Lung (tissue), 12 donors: ENCODE results near the gene ATP5F1C. TPM values are rescaled to one million over a fixed set of nuclear protein-coding genes. Genes with fewer than 3 reads are reported as not detected.
A peak's percentile ranks its signal among the peaks of the same experiment; 100 is the strongest.

Experiments used
- ATAC-seq: fragments of 200-7000 bp; cut with Tn5 transposase; one replicate; pipeline ENCODE4 v1.9.1; 2020; ENCODE audit warnings: moderate number of reproducible peaks; ENCODE audit not compliant: insufficient read depth, low FRiP score
- DNase-seq, 3 donors: peaks; one replicate each; pipeline ENCODE4 v3.0.0-alpha.2; 2013 to 2017
- H3K27ac ChIP-seq, 2 donors: one replicate each; pipeline ENCODE4 v1.5.1; 2013; ENCODE audit warnings: mild to moderate bottlenecking in 2 of 2, moderate library complexity in 2 of 2, control low read depth in 1 of 2, inconsistent platforms in 1 of 2, low read depth in 1 of 2, low read length in 1 of 2
- H3K27me3 ChIP-seq, 3 donors: one replicate each; pipeline ENCODE4 v1.5.1; 2013; ENCODE audit warnings: low read length in 2 of 3; ENCODE audit not compliant: control insufficient read depth in 3 of 3, insufficient read depth in 3 of 3
- H3K36me3 ChIP-seq, 4 donors: one replicate each; pipeline ENCODE4 v1.5.1; 2013; ENCODE audit warnings: low read length in 4 of 4, mild to moderate bottlenecking in 1 of 4, moderate library complexity in 1 of 4; ENCODE audit not compliant: control insufficient read depth in 4 of 4, insufficient read depth in 4 of 4
- H3K4me1 ChIP-seq, 5 donors: one replicate each; pipeline ENCODE4 v1.5.1; 2013; ENCODE audit warnings: low read length in 5 of 5, mild to moderate bottlenecking in 2 of 5, moderate library complexity in 1 of 5; ENCODE audit not compliant: control insufficient read depth in 5 of 5, insufficient read depth in 5 of 5
- H3K4me3 ChIP-seq: one replicate; pipeline ENCODE4 v1.5.1; 2013; ENCODE audit warnings: mild to moderate bottlenecking, control low read depth, moderate library complexity
- H3K9ac ChIP-seq, 2 donors: one replicate each; pipeline ENCODE4 v1.5.1; 2013; ENCODE audit warnings: low read length in 2 of 2, control low read depth in 1 of 2; ENCODE audit not compliant: insufficient read depth in 1 of 2
- H3K9me3 ChIP-seq, 4 donors: one replicate each; pipeline ENCODE4 v1.5.1; 2013; ENCODE audit warnings: low read length in 3 of 4, mild to moderate bottlenecking in 1 of 4, moderate library complexity in 1 of 4; ENCODE audit not compliant: control insufficient read depth in 4 of 4, insufficient read depth in 3 of 4
- CTCF ChIP-seq: IDR thresholded peaks from 2 replicates; pipeline ENCODE4 v1.5.1; 2012; ENCODE audit warnings: mild to moderate bottlenecking; ENCODE audit errors: control extremely low read depth, extremely low read depth
- WGBS, 2 donors: extraction: QIAGEN DNeasy Blood & Tissue Kit; methylation state at CpG; one replicate each; pipeline ENCODE4 v1.1.7; 2013; 5-methylcytosine and 5-hydroxymethylcytosine counted together
- polyA plus RNA-seq, 2 donors: library from polyadenylated mRNA; stranded (reverse); fragments of 200-250 nt; gene quantifications; one replicate each; pipeline ENCODE4 v1.2.1, GENCODE V29; 2013
- total RNA-seq, 2 donors: library from RNA; depleted of rRNA in 1 of 2; stranded (reverse); fragments of >200 nt in 1 of 2; gene quantifications; one replicate each; pipeline ENCODE4 v1.2.1, GENCODE V29; 2014 to 2021
- donor health status: control.
- donor health status: control.
- donor health status: Bipolar disorder and iron deficiency.
- donor health status: healthy.
- donor health status: DM: yes; HTN: yes; CAD: no.

Gene ATP5F1C
- total and polyA plus RNA-seq, 4 donors, result 175 to 418 (median 209) TPM

- DNase-seq (no peak), ATAC-seq (no peak)
- Histone ChIP-seq H3K4me3 (no peak overlapping the region), H3K36me3 (peaks cover 20 to 44% (median 30%) of the 10 kb centered on the region in 4 donors), H3K9ac (no peak overlapping the region), H3K27me3 (no peaks in the 10 kb centered on the region), H3K27ac (no peak overlapping the region), H3K4me1 (no peaks in the 10 kb centered on the region), H3K9me3 (peaks cover 0 to 2% (median 0%) of the 10 kb centered on the region in 4 donors)
- TF ChIP-seq CTCF, result no peak
- 98 to 100% methylated on average over 3 of the region's 3 CpGs for WGBS, 2 donors
Measured at GRCh38 chr10:7755103-7755502, 32.9 kb upstream of the ATP5F1C start.

- TF ChIP-seq CTCF, result no peak
- WGBS, 2 donors, result 72 to 77% methylated on average over 7 of the region's 7 CpGs
- Histone ChIP-seq H3K27ac (no peak overlapping the region), H3K4me3 (no peak overlapping the region), H3K4me1 (no peaks in the 10 kb centered on the region), H3K9ac (no peak overlapping the region), H3K36me3 (peaks cover 24 to 48% (median 37%) of the 10 kb centered on the region in 4 donors), H3K9me3 (peaks cover 0 to 2% (median 0%) of the 10 kb centered on the region in 4 donors), H3K27me3 (no peaks in the 10 kb centered on the region)
- ATAC-seq, result no peak
- DNase-seq, result no peak
Measured at GRCh38 chr10:7756360-7756992, 31.5 kb upstream of the ATP5F1C start.

- peak in 1 of 3 donors; percentile 23 for DNase-seq
Measured at GRCh38 chr10:7763929-7764328, 24.0 kb upstream of the ATP5F1C start.

More at GRCh38 chr10:7763929-7764328, 24.0 kb upstream of the ATP5F1C start:
- Histone ChIP-seq H3K4me3 (no peak overlapping the region), H3K4me1 (no peaks in the 10 kb centered on the region), H3K27me3 (no peaks in the 10 kb centered on the region), H3K27ac (no peak overlapping the region), H3K9me3 (no peaks in the 10 kb centered on the region), H3K36me3 (peaks cover 25 to 40% (median 33%) of the 10 kb centered on the region in 4 donors), H3K9ac (no peak overlapping the region)
- TF ChIP-seq CTCF, result no peak
- WGBS, 2 donors, result 27 to 59% methylated on average over 5 of the region's 5 CpGs
- ATAC-seq, result no peak
